HFFc6 (cell line): Measurements from ENCODE around the gene ENOPH1. TPM values are rescaled to one million over a fixed set of nuclear protein-coding genes. Genes with fewer than 3 reads are reported as not detected.
"Not testable (repeated sequence)": the region's sequence is repeated elsewhere in the genome, so short reads cannot be mapped to it uniquely, and the experiment has no call there.

Experiments used
- DNase-seq: peaks from one replicate; pipeline ENCODE4 v3.0.0-alpha.2; 2018
- H3K27ac Mint-ChIP-seq: 2 replicates; pipeline ENCODE4 v1.8.0; 2020; ENCODE audit warnings: mild to moderate bottlenecking, mixed read lengths
- H3K27me3 Mint-ChIP-seq: 2 replicates; pipeline ENCODE4 v1.8.0; 2021; ENCODE audit warnings: mild to moderate bottlenecking, moderate library complexity, mixed read lengths; ENCODE audit not compliant: insufficient read depth
- H3K36me3 Mint-ChIP-seq: 2 replicates; pipeline ENCODE4 v1.8.0; 2021; ENCODE audit warnings: low read depth, mixed read lengths
- H3K4me1 Mint-ChIP-seq: 2 replicates; pipeline ENCODE4 v1.8.0; 2020; ENCODE audit warnings: low read depth, mixed read lengths
- H3K4me3 Mint-ChIP-seq: 2 replicates; pipeline ENCODE4 v1.8.0; 2020; ENCODE audit warnings: mild to moderate bottlenecking, moderate library complexity, mixed read lengths
- H3K9me3 Mint-ChIP-seq: 2 replicates; pipeline ENCODE4 v1.8.0; 2020; ENCODE audit warnings: mild to moderate bottlenecking, mixed read lengths
- total RNA-seq, 6 experiments: library from RNA; stranded (reverse); fragmentation: NEBNext Ultra II Directional; extraction: Animal tissue kit (Norgen Biotek cat#: 25700); gene quantifications; 2 replicates in 1 of 6; 3 replicates in 5 of 6; pipeline ENCODE4 v1.2.3, GENCODE V29; 2021
- TF ChIP-seq, protein P1 (sequence below): fragments of 200-600 bp; sonication (generic); IDR thresholded peaks from 2 replicates; pipeline ENCODE4 v1.5.0; 2021; ENCODE audit warnings: antibody characterized with exemption, mild to moderate bottlenecking

ENOPH1 gene
- total RNA-seq, 6 experiments from 2014 or later = 30.5 to 39.8 (median 33.5) TPM

GRCh38 chr4:82402196-82402775 is 28.1 kb upstream of the ENOPH1 start:
- no peak overlapping the region for H3K27ac Mint-ChIP-seq
- peaks cover 12% of the 10 kb centered on the region for H3K27me3 Mint-ChIP-seq
- no peaks in the 10 kb centered on the region for H3K9me3 Mint-ChIP-seq
- H3K4me3 Mint-ChIP-seq = no peak overlapping the region
- TF ChIP-seq, protein P1, sequence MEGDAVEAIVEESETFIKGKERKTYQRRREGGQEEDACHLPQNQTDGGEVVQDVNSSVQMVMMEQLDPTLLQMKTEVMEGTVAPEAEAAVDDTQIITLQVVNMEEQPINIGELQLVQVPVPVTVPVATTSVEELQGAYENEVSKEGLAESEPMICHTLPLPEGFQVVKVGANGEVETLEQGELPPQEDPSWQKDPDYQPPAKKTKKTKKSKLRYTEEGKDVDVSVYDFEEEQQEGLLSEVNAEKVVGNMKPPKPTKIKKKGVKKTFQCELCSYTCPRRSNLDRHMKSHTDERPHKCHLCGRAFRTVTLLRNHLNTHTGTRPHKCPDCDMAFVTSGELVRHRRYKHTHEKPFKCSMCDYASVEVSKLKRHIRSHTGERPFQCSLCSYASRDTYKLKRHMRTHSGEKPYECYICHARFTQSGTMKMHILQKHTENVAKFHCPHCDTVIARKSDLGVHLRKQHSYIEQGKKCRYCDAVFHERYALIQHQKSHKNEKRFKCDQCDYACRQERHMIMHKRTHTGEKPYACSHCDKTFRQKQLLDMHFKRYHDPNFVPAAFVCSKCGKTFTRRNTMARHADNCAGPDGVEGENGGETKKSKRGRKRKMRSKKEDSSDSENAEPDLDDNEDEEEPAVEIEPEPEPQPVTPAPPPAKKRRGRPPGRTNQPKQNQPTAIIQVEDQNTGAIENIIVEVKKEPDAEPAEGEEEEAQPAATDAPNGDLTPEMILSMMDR = no peak
- no peaks in the 10 kb centered on the region; the same call in 1 of the 2 replicates for H3K4me1 Mint-ChIP-seq
- H3K36me3 Mint-ChIP-seq = no peaks in the 10 kb centered on the region
- DNase-seq = no peak

DNA sequence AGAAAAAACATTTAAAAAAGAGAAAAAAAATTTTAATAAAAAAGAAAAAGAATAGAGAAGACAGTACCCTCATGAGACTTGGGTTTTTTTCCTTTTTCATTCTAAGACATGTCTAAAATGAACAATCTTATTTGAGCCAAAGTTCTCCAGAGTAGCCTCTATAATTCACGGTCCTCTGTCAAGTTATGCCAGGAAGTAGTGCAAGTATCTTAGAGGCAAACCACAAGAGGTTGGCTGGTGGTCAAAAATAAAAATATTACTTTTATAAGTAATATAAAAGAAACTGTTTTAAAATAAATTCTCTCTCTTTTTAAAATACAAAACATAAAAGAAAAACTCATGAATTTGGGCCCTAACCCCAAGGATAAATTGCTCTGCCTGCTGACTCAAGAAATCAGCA is 26.7 kb upstream of the ENOPH1 start:
- H3K9me3 Mint-ChIP-seq = no peaks in the 10 kb centered on the region
- no peak overlapping the region for H3K27ac Mint-ChIP-seq
- peaks cover 12% of the 10 kb centered on the region for H3K27me3 Mint-ChIP-seq
- H3K4me1 Mint-ChIP-seq = no peaks in the 10 kb centered on the region; the same call in 1 of the 2 replicates
- TF ChIP-seq, protein P1 = no peak
- H3K36me3 Mint-ChIP-seq = no peaks in the 10 kb centered on the region
- no peak for DNase-seq
- no peak overlapping the region for H3K4me3 Mint-ChIP-seq

DNA sequence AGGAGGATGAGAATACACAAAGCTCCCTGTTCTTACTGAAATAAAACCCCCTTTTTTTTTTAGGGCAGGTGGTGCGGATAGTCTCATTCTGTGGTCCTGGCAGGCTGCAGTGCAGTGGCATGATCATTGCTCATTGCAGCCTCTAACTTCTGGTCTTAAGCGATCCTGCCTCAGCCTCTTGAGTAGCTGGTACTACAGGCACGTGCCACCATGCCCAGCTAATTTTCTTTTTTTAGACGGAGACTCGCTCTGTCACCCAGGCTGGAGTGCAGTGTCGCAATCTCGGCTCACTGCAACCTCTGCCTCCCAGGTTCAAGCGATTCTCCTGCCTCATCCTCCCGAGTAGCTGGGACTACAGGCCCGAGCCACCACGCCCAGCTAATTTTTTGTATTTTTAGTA is 15.3 kb upstream of the ENOPH1 start:
- not testable (repeated sequence) for DNase-seq, H3K9me3 Mint-ChIP-seq, H3K36me3 Mint-ChIP-seq, H3K27ac Mint-ChIP-seq, H3K4me1 Mint-ChIP-seq, H3K4me3 Mint-ChIP-seq
- peaks cover 11% of the 10 kb centered on the region for H3K27me3 Mint-ChIP-seq

DNA sequence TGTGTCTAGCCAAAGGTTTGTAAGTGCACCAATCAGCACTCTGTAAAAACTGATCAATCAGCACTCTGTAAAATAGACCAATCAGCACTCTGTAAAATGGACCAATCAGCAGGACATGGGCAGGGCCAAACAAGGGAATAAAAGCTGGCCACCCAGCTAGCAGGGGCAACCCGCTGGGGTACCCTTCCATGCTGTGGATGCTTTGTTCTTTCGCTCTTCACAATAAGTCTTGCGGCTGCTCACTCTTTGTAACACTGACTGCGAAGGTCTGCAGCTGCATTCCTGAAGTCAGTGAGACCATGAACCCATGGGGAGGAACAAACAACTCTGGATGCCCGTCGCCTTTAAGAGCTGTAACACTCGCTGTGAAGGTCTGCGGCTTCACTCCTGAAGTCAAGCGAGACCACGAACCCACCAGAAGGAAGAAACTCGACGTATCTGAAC is 14.4 kb upstream of the ENOPH1 start:
- no peak overlapping the region for H3K4me3 Mint-ChIP-seq
- DNase-seq = no peak
- peaks cover 3% of the 10 kb centered on the region for H3K4me1 Mint-ChIP-seq
- no peaks in the 10 kb centered on the region for H3K36me3 Mint-ChIP-seq
- TF ChIP-seq, protein P1 = no peak
- H3K9me3 Mint-ChIP-seq = no peaks in the 10 kb centered on the region; the same call in 1 of the 2 replicates
- H3K27ac Mint-ChIP-seq = no peak overlapping the region
- peaks cover 14% of the 10 kb centered on the region for H3K27me3 Mint-ChIP-seq

GRCh38 chr4:82419451-82419850 is 10.9 kb upstream of the ENOPH1 start:
- H3K27me3 Mint-ChIP-seq = peaks cover 13% of the 10 kb centered on the region
- TF ChIP-seq, protein P1 = no peak
- peaks cover 17% of the 10 kb centered on the region for H3K4me1 Mint-ChIP-seq
- H3K36me3 Mint-ChIP-seq = peaks cover 24% of the 10 kb centered on the region
- peaks cover 6% of the 10 kb centered on the region; the same call in 1 of the 2 replicates for H3K9me3 Mint-ChIP-seq
- no peak overlapping the region for H3K4me3 Mint-ChIP-seq
- DNase-seq = no peak
- no peak overlapping the region; the same call in 1 of the 2 replicates for H3K27ac Mint-ChIP-seq

- H3K4me1 Mint-ChIP-seq = peaks cover 42% of the 10 kb centered on the region
- TF ChIP-seq, protein P1 = no peak
- peak overlapping the region; percentile 29 for H3K27ac Mint-ChIP-seq
- peaks cover 50% of the 10 kb centered on the region for H3K36me3 Mint-ChIP-seq
- H3K4me3 Mint-ChIP-seq = no peak overlapping the region
- peaks cover 6% of the 10 kb centered on the region; the same call in 1 of the 2 replicates for H3K9me3 Mint-ChIP-seq
- peaks cover 4% of the 10 kb centered on the region for H3K27me3 Mint-ChIP-seq
- no peak for DNase-seq
Measured at GRCh38 chr4:82421796-82422560, 8.4 kb upstream of the ENOPH1 start.
